Measurements from ENCODE around the gene GJA9.

GRCh38 chr1:38915352-38915948 lies 34.1 kb upstream of the GJA9 start:
- TF ChIP-seq MAX (IDR thresholded peaks at IDR 0.05), result no peak
- TF ChIP-seq, protein P1, sequence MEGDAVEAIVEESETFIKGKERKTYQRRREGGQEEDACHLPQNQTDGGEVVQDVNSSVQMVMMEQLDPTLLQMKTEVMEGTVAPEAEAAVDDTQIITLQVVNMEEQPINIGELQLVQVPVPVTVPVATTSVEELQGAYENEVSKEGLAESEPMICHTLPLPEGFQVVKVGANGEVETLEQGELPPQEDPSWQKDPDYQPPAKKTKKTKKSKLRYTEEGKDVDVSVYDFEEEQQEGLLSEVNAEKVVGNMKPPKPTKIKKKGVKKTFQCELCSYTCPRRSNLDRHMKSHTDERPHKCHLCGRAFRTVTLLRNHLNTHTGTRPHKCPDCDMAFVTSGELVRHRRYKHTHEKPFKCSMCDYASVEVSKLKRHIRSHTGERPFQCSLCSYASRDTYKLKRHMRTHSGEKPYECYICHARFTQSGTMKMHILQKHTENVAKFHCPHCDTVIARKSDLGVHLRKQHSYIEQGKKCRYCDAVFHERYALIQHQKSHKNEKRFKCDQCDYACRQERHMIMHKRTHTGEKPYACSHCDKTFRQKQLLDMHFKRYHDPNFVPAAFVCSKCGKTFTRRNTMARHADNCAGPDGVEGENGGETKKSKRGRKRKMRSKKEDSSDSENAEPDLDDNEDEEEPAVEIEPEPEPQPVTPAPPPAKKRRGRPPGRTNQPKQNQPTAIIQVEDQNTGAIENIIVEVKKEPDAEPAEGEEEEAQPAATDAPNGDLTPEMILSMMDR (IDR thresholded peaks at IDR 0.05; ENCODE audit: low read depth, low read length, missing input control), result no peak

Measured in liver (tissue), 2 donors.